ENCODE results near the gene OLIG1. TPM values are rescaled to one million over a fixed set of nuclear protein-coding genes. Genes with fewer than 3 reads are reported as not detected.

Gene OLIG1
- total RNA-seq, 2 donors from 2014 or later: 0.48 TPM; not detected in 1

GRCh38 chr21:33047231-33047630, 22.7 kb upstream of the OLIG1 start:
- Histone ChIP-seq H3K27me3 (ENCODE audit: control insufficient read depth, insufficient read depth, low read length, poor library complexity, severe bottlenecking) (peaks cover 55% of the 10 kb centered on the region), H3K4me1 (ENCODE audit: control insufficient read depth, insufficient read depth, low read length) (no peaks in the 10 kb centered on the region), H3K4me3 (ENCODE audit: low read length) (no peak overlapping the region), H3K9me3 (ENCODE audit: control insufficient read depth, low read length) (no peaks in the 10 kb centered on the region), H3K9ac (ENCODE audit: extremely low read depth, low read length, poor library complexity, severe bottlenecking) (no peak overlapping the region), H3K36me3 (ENCODE audit: control insufficient read depth, insufficient read depth, low read length) (no peaks in the 10 kb centered on the region), H3K27ac (ENCODE audit: low read depth, low read length) (no peak overlapping the region)
- Mint-ChIP-seq H3K4me3 (no peak overlapping the region), H3K36me3 (ENCODE audit: low read depth) (no peaks in the 10 kb centered on the region), H3K4me1 (no peaks in the 10 kb centered on the region), H3K27me3 (ENCODE audit: insufficient read depth) (peaks cover 52% of the 10 kb centered on the region), H3K27ac (no peak overlapping the region), H3K9me3 (no peaks in the 10 kb centered on the region)
- no peak for TF ChIP-seq CTCF (conservative IDR thresholded peaks at IDR 0.05)
- 85 to 96% methylated on average over 5 of the region's 5 CpGs for WGBS, 2 experiments (ENCODE audit: insufficient coverage in 1 of 2, insufficient read length in 1 of 2)
- no peak for DNase-seq

GRCh38 chr21:33051925-33052324, 18.0 kb upstream of the OLIG1 start:
- Histone ChIP-seq H3K27ac (ENCODE audit: low read depth, low read length) (no peak overlapping the region), H3K9me3 (ENCODE audit: control insufficient read depth, low read length) (no peaks in the 10 kb centered on the region), H3K9ac (ENCODE audit: extremely low read depth, low read length, poor library complexity, severe bottlenecking) (no peak overlapping the region), H3K36me3 (ENCODE audit: control insufficient read depth, insufficient read depth, low read length) (no peaks in the 10 kb centered on the region), H3K27me3 (ENCODE audit: control insufficient read depth, insufficient read depth, low read length, poor library complexity, severe bottlenecking) (peaks cover 44% of the 10 kb centered on the region), H3K4me3 (ENCODE audit: low read length) (no peak overlapping the region), H3K4me1 (ENCODE audit: control insufficient read depth, insufficient read depth, low read length) (no peaks in the 10 kb centered on the region)
- Mint-ChIP-seq H3K36me3 (ENCODE audit: low read depth) (no peaks in the 10 kb centered on the region), H3K27me3 (ENCODE audit: insufficient read depth) (peaks cover 23% of the 10 kb centered on the region), H3K4me1 (no peaks in the 10 kb centered on the region), H3K4me3 (no peak overlapping the region), H3K27ac (no peak overlapping the region), H3K9me3 (no peaks in the 10 kb centered on the region)
- DNase-seq: no peak
- no peak for TF ChIP-seq CTCF (conservative IDR thresholded peaks at IDR 0.05)
- WGBS, 2 experiments (ENCODE audit: insufficient coverage in 1 of 2, insufficient read length in 1 of 2): 92 to 94% methylated on average over 16 of the region's 16 CpGs

GRCh38 chr21:33053951-33054350, 16.0 kb upstream of the OLIG1 start:
- H3K9ac ChIP-seq (ENCODE audit: extremely low read depth, low read length, poor library complexity, severe bottlenecking): no peak overlapping the region
- Mint-ChIP-seq H3K9me3 (no peaks in the 10 kb centered on the region), H3K27ac (no peak overlapping the region), H3K4me3 (no peak overlapping the region), H3K4me1 (no peaks in the 10 kb centered on the region), H3K27me3 (ENCODE audit: insufficient read depth) (peaks cover 11% of the 10 kb centered on the region), H3K36me3 (ENCODE audit: low read depth) (no peaks in the 10 kb centered on the region)
- H3K9me3 ChIP-seq (ENCODE audit: control insufficient read depth, low read length): no peaks in the 10 kb centered on the region
- H3K36me3 ChIP-seq (ENCODE audit: control insufficient read depth, insufficient read depth, low read length): no peaks in the 10 kb centered on the region
- no peak overlapping the region for H3K4me3 ChIP-seq (ENCODE audit: low read length)
- DNase-seq: no peak
- peaks cover 35% of the 10 kb centered on the region for H3K27me3 ChIP-seq (ENCODE audit: control insufficient read depth, insufficient read depth, low read length, poor library complexity, severe bottlenecking)
- TF ChIP-seq CTCF (conservative IDR thresholded peaks at IDR 0.05): no peak
- H3K4me1 ChIP-seq (ENCODE audit: control insufficient read depth, insufficient read depth, low read length): no peaks in the 10 kb centered on the region
- H3K27ac ChIP-seq (ENCODE audit: low read depth, low read length): no peak overlapping the region
